Activated CD8-positive, alpha-beta T cell treated with anti-CD3 and anti-CD28 coated beads for 36 hours (primary cell): ENCODE measurements around the gene MAEL. TPM values are rescaled to one million over a fixed set of nuclear protein-coding genes. Genes with fewer than 3 reads are reported as not detected.

Experiments used
- ATAC-seq: fragments of 200-7000 bp; cut with Tn5 transposase; one replicate; pipeline ENCODE4 v1.10.0; 2021; ENCODE audit warnings: mild to moderate bottlenecking, moderate library complexity
- CTCF ChIA-PET: fragments of 350-600 bp; sonication (Branson Sonifier 250); formaldehyde crosslinking; loops from one replicate; lab custom pipeline; 2021; ENCODE audit warnings: antibody characterized with exemption; lab: Charles Lee
- POLR2A ChIA-PET: fragments of 350-600 bp; sonication (Branson Sonifier 250); formaldehyde crosslinking; loops from one replicate; lab custom pipeline; 2021; ENCODE audit warnings: antibody characterized with exemption; lab: Charles Lee
- DNase-seq: peaks from one replicate; pipeline ENCODE4 v3.0.0-alpha.2; 2020
- H3K27ac Mint-ChIP-seq: one replicate; pipeline ENCODE4 v1.8.0; 2021; ENCODE audit warnings: mild to moderate bottlenecking, mixed read lengths
- H3K27me3 Mint-ChIP-seq: one replicate; pipeline ENCODE4 v1.8.0; 2021; ENCODE audit warnings: mixed read lengths
- H3K36me3 Mint-ChIP-seq: one replicate; pipeline ENCODE4 v1.8.0; 2021; ENCODE audit warnings: low read depth, mixed read lengths
- H3K4me1 Mint-ChIP-seq: one replicate; pipeline ENCODE4 v1.8.0; 2021; ENCODE audit warnings: low read depth, mixed read lengths
- H3K4me3 Mint-ChIP-seq: one replicate; pipeline ENCODE4 v1.8.0; 2021; ENCODE audit warnings: mild to moderate bottlenecking, moderate library complexity, mixed read lengths
- H3K9me3 Mint-ChIP-seq: one replicate; pipeline ENCODE4 v1.8.0; 2021; ENCODE audit warnings: mixed read lengths
- CTCF ChIP-seq: fragments of 200-600 bp; IDR thresholded peaks from one replicate; pipeline ENCODE4 v1.8.0; 2022; ENCODE audit warnings: antibody characterized with exemption, mild to moderate bottlenecking
- intact Hi-C: fragments of 100-400 bp; cut with micrococcal nuclease; formaldehyde crosslinking; loops from one replicate; pipeline ENCODE4 v1.10.0; 2022
- total RNA-seq, 2 experiments: library from RNA; stranded (reverse); gene quantifications; one replicate each; pipeline ENCODE4 v1.2.3, GENCODE V29; 2021

Gene MAEL
- total RNA-seq, 2 experiments from 2014 or later, result 0.29 TPM; not detected in 1

- no peak for TF ChIP-seq CTCF
- CTCF ChIA-PET, result interaction anchor here (0.6 to 18.6 kb wide), 63 partner anchors 9 to 1137 kb away, joined by 3 to 863 read pairs (median 5); partner anchors contain the start of genes GPA33, ILDR2, POU2F1 and TADA1
- H3K27me3 Mint-ChIP-seq, result no peaks in the 10 kb centered on the region
- peaks cover 7% of the 10 kb centered on the region for H3K4me1 Mint-ChIP-seq
- H3K27ac Mint-ChIP-seq, result no peak overlapping the region
- no peak for ATAC-seq
- no peak overlapping the region for H3K4me3 Mint-ChIP-seq
- intact Hi-C loops, result loop anchor here (1.0 to 10.0 kb wide), 4 partner anchors 87 to 495 kb away; partner anchors contain the start of gene CREG1
- POLR2A ChIA-PET, result interaction anchor here (1.3 to 2.3 kb wide), 4 partner anchors 150 to 205 kb away, joined by 3 to 14 read pairs (median 4); no protein-coding TSS in a partner anchor
- no peaks in the 10 kb centered on the region for H3K36me3 Mint-ChIP-seq
- no peaks in the 10 kb centered on the region for H3K9me3 Mint-ChIP-seq
- no peak for DNase-seq
Measured at GRCh38 chr1:167059809-167060107, 70.7 kb downstream of the MAEL start.

- intact Hi-C loops, result loop anchor here (10.0 kb wide), 2 partner anchors 344 to 494 kb away; partner anchors contain the start of gene CREG1
- ATAC-seq, result no peak
- ChIA-PET CTCF (interaction anchor here (0.6 to 18.6 kb wide), 52 partner anchors 9 to 1137 kb away, joined by 3 to 863 read pairs (median 5); partner anchors contain the start of genes GPA33, ILDR2, POU2F1 and TADA1), POLR2A (interaction anchor here (1.1 to 2.3 kb wide), 6 partner anchors 151 to 206 kb away, joined by 3 to 14 read pairs (median 4); partner anchors contain the start of gene TADA1)
- Mint-ChIP-seq H3K4me3 (no peak overlapping the region), H3K27me3 (no peaks in the 10 kb centered on the region), H3K27ac (no peak overlapping the region), H3K36me3 (no peaks in the 10 kb centered on the region), H3K9me3 (no peaks in the 10 kb centered on the region), H3K4me1 (peaks cover 7% of the 10 kb centered on the region)
- no peak for TF ChIP-seq CTCF
- DNase-seq, result no peak
Measured at GRCh38 chr1:167060141-167061072, 71.3 kb downstream of the MAEL start.

GRCh38 chr1:167061073-167061464 is 72.0 kb downstream of the MAEL start:
- Mint-ChIP-seq H3K9me3 (no peaks in the 10 kb centered on the region), H3K27ac (no peak overlapping the region), H3K4me1 (peaks cover 7% of the 10 kb centered on the region), H3K4me3 (no peak overlapping the region), H3K27me3 (no peaks in the 10 kb centered on the region), H3K36me3 (no peaks in the 10 kb centered on the region)
- no peak for ATAC-seq
- ChIA-PET POLR2A (interaction anchor here (1.1 to 1.2 kb wide), 2 partner anchors 158 to 185 kb away, joined by 3 read pairs; partner anchors contain the start of gene TADA1), CTCF (interaction anchor here (0.8 to 18.6 kb wide), 19 partner anchors 8 to 480 kb away, joined by 3 to 863 read pairs (median 7); partner anchors contain the start of genes POU2F1 and TADA1)
- intact Hi-C loops, result loop anchor here (10.0 kb wide), 2 partner anchors 344 to 494 kb away; partner anchors contain the start of gene CREG1
- DNase-seq, result no peak
- no peak for TF ChIP-seq CTCF

GRCh38 chr1:167064621-167065020 is 75.5 kb downstream of the MAEL start:
- Mint-ChIP-seq H3K4me3 (no peak overlapping the region), H3K9me3 (no peaks in the 10 kb centered on the region), H3K27me3 (no peaks in the 10 kb centered on the region), H3K36me3 (no peaks in the 10 kb centered on the region), H3K4me1 (no peaks in the 10 kb centered on the region), H3K27ac (no peak overlapping the region)
- ATAC-seq (no peak), DNase-seq (no peak)
- no peak for TF ChIP-seq CTCF
- ChIA-PET POLR2A (interaction anchor here (1.1 kb wide), 1 partner anchor 156 kb away, joined by 4 read pairs; the partner anchor contains the start of gene POU2F1), CTCF (interaction anchor here (1.2 to 18.6 kb wide), 4 partner anchors 60 to 469 kb away, joined by 3 to 863 read pairs (median 62); partner anchors contain the start of gene POU2F1)
- intact Hi-C loops, result loop anchor here (5.0 to 10.0 kb wide), 4 partner anchors 63 to 490 kb away; partner anchors contain the start of genes CREG1 and POU2F1
